K562 (cell line): ENCODE measurements around the gene NET1. TPM values are rescaled to one million over a fixed set of nuclear protein-coding genes. Genes with fewer than 3 reads are reported as not detected.

Source experiments
- ATF3 ChIP-seq, 2 experiments: fragments of 450-650 bp in 1 of 2; sonication (generic) in 1 of 2; formaldehyde crosslinking in 1 of 2; IDR thresholded peaks in 1 of 2; conservative IDR thresholded peaks in 1 of 2; 2 replicates each; pipeline versions ENCODE4 v1.6.1 to v1.8.1; 2016 to 2023; ENCODE audit warnings: mild to moderate bottlenecking in 2 of 2, moderate library complexity in 2 of 2, inconsistent platforms in 1 of 2, missing genetic modification reagents in 1 of 2
- BCL6 ChIP-seq: fragments of 250-450 bp; sonication (Bioruptor Pico); IDR thresholded peaks from 2 replicates; pipeline ENCODE4 v1.4.0; 2020
- CHD2 ChIP-seq: IDR thresholded peaks from 2 replicates; pipeline ENCODE4 v1.6.1; 2011; ENCODE audit warnings: low read depth, low read length
- CREB1 ChIP-seq, 2 experiments: sonication (generic) in 1 of 2; formaldehyde crosslinking in 1 of 2; IDR thresholded peaks; 2 replicates each; pipeline versions ENCODE4 v1.6.1 to v1.8.0; 2012 to 2022; ENCODE audit warnings: inconsistent platforms in 1 of 2, mild to moderate bottlenecking in 1 of 2, missing genetic modification reagents in 1 of 2, moderate library complexity in 1 of 2
- DACH1 ChIP-seq: fragments of 450-650 bp; IDR thresholded peaks from 2 replicates; pipeline ENCODE4 v1.6.1; 2018; ENCODE audit not compliant: partially characterized antibody
- ETV5 ChIP-seq: sonication (generic); formaldehyde crosslinking; IDR thresholded peaks from 2 replicates; pipeline ENCODE4 v1.4.0; 2020; ENCODE audit warnings: low read depth, mild to moderate bottlenecking, missing genetic modification reagents
- FOXK1 ChIP-seq: sonication (generic); formaldehyde crosslinking; IDR thresholded peaks from 2 replicates; pipeline ENCODE4 v1.8.0; 2022; ENCODE audit warnings: missing genetic modification reagents, mild to moderate bottlenecking, borderline replicate concordance
- HDAC6 ChIP-seq: IDR thresholded peaks from 2 replicates; pipeline ENCODE4 v1.6.1; 2012; ENCODE audit warnings: low read depth, mild to moderate bottlenecking, control low read depth, inconsistent platforms, low read length, moderate library complexity
- HEY1 ChIP-seq: fragments of 250-450 bp; sonication (Bioruptor Pico); IDR thresholded peaks from 2 replicates; pipeline ENCODE4 v1.5.0; 2020; ENCODE audit warnings: mild to moderate bottlenecking, moderate library complexity, borderline replicate concordance
- NCOR1 ChIP-seq: fragments of 450-650 bp; IDR thresholded peaks from 2 replicates; pipeline ENCODE4 v1.6.1; 2016; ENCODE audit warnings: mild to moderate bottlenecking, moderate library complexity
- NRF1 ChIP-seq, 2 experiments: fragments of 450-650 bp; IDR thresholded peaks in 1 of 2; conservative IDR thresholded peaks in 1 of 2; 2 replicates each; pipeline ENCODE4 v1.6.1; 2014; ENCODE audit warnings: mild to moderate bottlenecking in 2 of 2
- RAD21 ChIP-seq, 2 experiments: fragments of 250-450 bp in 1 of 2; fragments of 450-650 bp in 1 of 2; sonication (Bioruptor Pico) in 1 of 2; formaldehyde crosslinking in 1 of 2; IDR thresholded peaks in 1 of 2; conservative IDR thresholded peaks in 1 of 2; 2 replicates each; pipeline versions ENCODE4 v1.4.0 to v1.8.0; 2020 to 2022; ENCODE audit warnings: mild to moderate bottlenecking in 2 of 2, moderate library complexity in 1 of 2
- ZKSCAN3 ChIP-seq: fragments of 250-450 bp; sonication (Bioruptor Pico); IDR thresholded peaks from 2 replicates; pipeline ENCODE4 v1.4.0; 2020
- ZNF668 ChIP-seq: fragments of 250-450 bp; sonication (Bioruptor Pico); IDR thresholded peaks from 2 replicates; pipeline ENCODE4 v1.8.0; 2022; ENCODE audit warnings: mild to moderate bottlenecking, inconsistent platforms
- ZNF79 ChIP-seq: fragments of 250-450 bp; sonication (Bioruptor Pico); IDR thresholded peaks from 2 replicates; pipeline ENCODE4 v1.4.0; 2020; ENCODE audit warnings: low read depth, mild to moderate bottlenecking, moderate library complexity
- polyA plus RNA-seq, 8 experiments: library from polyadenylated mRNA; depleted of rRNA in 4 of 8; stranded (reverse) in 5 of 8; unstranded in 3 of 8; fragments of >200 nt; fragmentation: Nextera tagmentation in 2 of 8; fragmentation: Illumina TruSeq in 1 of 8; extraction: Ambion mirVana in 2 of 8; extraction: Trizol in 1 of 8; gene quantifications; 2 replicates each; pipeline versions ENCODE4 v1.2.1 to v1.2.3, GENCODE V29; 2011 to 2014; ENCODE audit warnings: inconsistent platforms in 1 of 8, missing spikeins in 1 of 8
- total RNA-seq, 7 experiments: library from RNA; depleted of rRNA in 6 of 7; stranded (reverse); fragments of >200 nt in 6 of 7; fragmentation: Illumina TruSeq in 2 of 7; extraction: Trizol in 2 of 7; gene quantifications; 2 replicates each; pipeline versions ENCODE4 v1.2.1 to v1.2.3, GENCODE V29; 2011 to 2021; ENCODE audit warnings: low replicate concordance in 1 of 7
- TF ChIP-seq, protein P1 (sequence below): sonication (generic); formaldehyde crosslinking; IDR thresholded peaks from 2 replicates; pipeline ENCODE4 v1.8.0; 2022; ENCODE audit warnings: missing genetic modification reagents, mild to moderate bottlenecking, borderline replicate concordance
- TF ChIP-seq, protein P2 (sequence below): fragments of 450-650 bp; IDR thresholded peaks from 2 replicates; pipeline ENCODE4 v1.6.1; 2016; ENCODE audit warnings: missing biosample characterization, missing genetic modification characterization
- TF ChIP-seq, protein P3 (sequence below), 2 experiments: fragments of 200-800 bp in 1 of 2; sonication (Bioruptor generic) in 1 of 2; sonication (generic) in 1 of 2; formaldehyde crosslinking in 1 of 2; IDR thresholded peaks in 1 of 2; conservative IDR thresholded peaks in 1 of 2; 2 replicates each; pipeline versions ENCODE4 v1.5.0 to v1.6.1; 2016 to 2020; ENCODE audit warnings: missing compliant biosample characterization in 1 of 2, missing genetic modification characterization in 1 of 2, missing genetic modification reagents in 1 of 2
- TF ChIP-seq, protein P4 (sequence below): fragments of 250-450 bp; sonication (Bioruptor Pico); IDR thresholded peaks from 2 replicates; pipeline ENCODE4 v1.5.0; 2021

Gene NET1
- total and polyA plus RNA-seq, 9 of the 15 experiments (the other 6 are each of a cell fraction or from before 2014, with no cell fraction given), result 47.4 to 258 (median 106) TPM

- TF ChIP-seq, protein P1, sequence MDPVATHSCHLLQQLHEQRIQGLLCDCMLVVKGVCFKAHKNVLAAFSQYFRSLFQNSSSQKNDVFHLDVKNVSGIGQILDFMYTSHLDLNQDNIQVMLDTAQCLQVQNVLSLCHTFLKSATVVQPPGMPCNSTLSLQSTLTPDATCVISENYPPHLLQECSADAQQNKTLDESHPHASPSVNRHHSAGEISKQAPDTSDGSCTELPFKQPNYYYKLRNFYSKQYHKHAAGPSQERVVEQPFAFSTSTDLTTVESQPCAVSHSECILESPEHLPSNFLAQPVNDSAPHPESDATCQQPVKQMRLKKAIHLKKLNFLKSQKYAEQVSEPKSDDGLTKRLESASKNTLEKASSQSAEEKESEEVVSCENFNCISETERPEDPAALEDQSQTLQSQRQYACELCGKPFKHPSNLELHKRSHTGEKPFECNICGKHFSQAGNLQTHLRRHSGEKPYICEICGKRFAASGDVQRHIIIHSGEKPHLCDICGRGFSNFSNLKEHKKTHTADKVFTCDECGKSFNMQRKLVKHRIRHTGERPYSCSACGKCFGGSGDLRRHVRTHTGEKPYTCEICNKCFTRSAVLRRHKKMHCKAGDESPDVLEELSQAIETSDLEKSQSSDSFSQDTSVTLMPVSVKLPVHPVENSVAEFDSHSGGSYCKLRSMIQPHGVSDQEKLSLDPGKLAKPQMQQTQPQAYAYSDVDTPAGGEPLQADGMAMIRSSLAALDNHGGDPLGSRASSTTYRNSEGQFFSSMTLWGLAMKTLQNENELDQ (CRISPR knock-in tag), result no peak
- TF ChIP-seq HDAC6 (no peak), ZKSCAN3 (CRISPR knock-in tag) (no peak), DACH1 (no peak), BCL6 (CRISPR knock-in tag) (no peak), CREB1 (IDR thresholded peaks at IDR 0.05) (no peak), CREB1 (CRISPR knock-in tag; IDR thresholded peaks at IDR 0.05) (no peak), NCOR1 (peak; percentile 22; the same call in 1 of the 2 replicates), NRF1 (conservative IDR thresholded peaks at IDR 0.05 in 1 of 2, IDR thresholded peaks at IDR 0.05 in 1 of 2) (peak; percentile 67 to 75), RAD21 (CRISPR knock-in tag; conservative IDR thresholded peaks at IDR 0.05 in 1 of 2, IDR thresholded peaks at IDR 0.05 in 1 of 2) (peak; percentile 34 to 47; a peak in 2 of 4 replicates), FOXK1 (no peak), ATF3 (IDR thresholded peaks at IDR 0.05) (no peak), ATF3 (CRISPR knock-in tag; conservative IDR thresholded peaks at IDR 0.05) (no peak), ZNF668 (no peak), CHD2 (no peak), ETV5 (CRISPR knock-in tag) (no peak), HEY1 (CRISPR knock-in tag) (no peak), ZNF79 (CRISPR knock-in tag) (no peak)
- TF ChIP-seq, protein P2, sequence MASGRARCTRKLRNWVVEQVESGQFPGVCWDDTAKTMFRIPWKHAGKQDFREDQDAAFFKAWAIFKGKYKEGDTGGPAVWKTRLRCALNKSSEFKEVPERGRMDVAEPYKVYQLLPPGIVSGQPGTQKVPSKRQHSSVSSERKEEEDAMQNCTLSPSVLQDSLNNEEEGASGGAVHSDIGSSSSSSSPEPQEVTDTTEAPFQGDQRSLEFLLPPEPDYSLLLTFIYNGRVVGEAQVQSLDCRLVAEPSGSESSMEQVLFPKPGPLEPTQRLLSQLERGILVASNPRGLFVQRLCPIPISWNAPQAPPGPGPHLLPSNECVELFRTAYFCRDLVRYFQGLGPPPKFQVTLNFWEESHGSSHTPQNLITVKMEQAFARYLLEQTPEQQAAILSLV (tag), result no peak
- TF ChIP-seq, protein P3, sequence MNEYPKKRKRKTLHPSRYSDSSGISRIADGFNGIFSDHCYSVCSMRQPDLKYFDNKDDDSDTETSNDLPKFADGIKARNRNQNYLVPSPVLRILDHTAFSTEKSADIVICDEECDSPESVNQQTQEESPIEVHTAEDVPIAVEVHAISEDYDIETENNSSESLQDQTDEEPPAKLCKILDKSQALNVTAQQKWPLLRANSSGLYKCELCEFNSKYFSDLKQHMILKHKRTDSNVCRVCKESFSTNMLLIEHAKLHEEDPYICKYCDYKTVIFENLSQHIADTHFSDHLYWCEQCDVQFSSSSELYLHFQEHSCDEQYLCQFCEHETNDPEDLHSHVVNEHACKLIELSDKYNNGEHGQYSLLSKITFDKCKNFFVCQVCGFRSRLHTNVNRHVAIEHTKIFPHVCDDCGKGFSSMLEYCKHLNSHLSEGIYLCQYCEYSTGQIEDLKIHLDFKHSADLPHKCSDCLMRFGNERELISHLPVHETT (CRISPR knock-in tag; conservative IDR thresholded peaks at IDR 0.05 in 1 of 2, IDR thresholded peaks at IDR 0.05 in 1 of 2), result 0 out of 4 replicates have a peak, but pooled peaks of 1 of the 2 experiments have one; percentile 22
- TF ChIP-seq, protein P4, sequence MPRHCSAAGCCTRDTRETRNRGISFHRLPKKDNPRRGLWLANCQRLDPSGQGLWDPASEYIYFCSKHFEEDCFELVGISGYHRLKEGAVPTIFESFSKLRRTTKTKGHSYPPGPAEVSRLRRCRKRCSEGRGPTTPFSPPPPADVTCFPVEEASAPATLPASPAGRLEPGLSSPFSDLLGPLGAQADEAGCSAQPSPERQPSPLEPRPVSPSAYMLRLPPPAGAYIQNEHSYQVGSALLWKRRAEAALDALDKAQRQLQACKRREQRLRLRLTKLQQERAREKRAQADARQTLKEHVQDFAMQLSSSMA (CRISPR knock-in tag), result no peak
Measured at GRCh38 chr10:5449823-5450222, 37.5 kb downstream of the NET1 start (continued).
